ENCODE data around the gene HFM1.

DNA sequence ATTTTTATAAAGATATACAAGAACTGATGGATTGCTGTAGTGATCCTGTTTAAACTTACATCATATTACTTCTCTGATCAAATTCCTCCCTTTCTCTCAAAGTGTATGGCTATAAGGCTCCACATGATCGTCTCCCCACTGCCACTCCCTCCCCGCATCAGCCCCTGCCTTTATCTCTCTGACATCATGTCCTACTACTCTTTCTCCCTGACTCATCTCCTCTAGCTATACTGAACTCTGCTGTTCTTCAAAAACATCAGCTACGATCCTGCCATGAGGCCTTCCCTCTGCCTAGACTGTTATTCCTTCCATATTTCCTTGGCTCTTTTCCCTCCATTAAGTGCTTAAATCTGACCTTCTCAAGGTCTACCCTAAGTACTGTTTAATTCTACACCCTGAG is 22.8 kb downstream of the HFM1 start:
- TF ChIP-seq, protein P1, sequence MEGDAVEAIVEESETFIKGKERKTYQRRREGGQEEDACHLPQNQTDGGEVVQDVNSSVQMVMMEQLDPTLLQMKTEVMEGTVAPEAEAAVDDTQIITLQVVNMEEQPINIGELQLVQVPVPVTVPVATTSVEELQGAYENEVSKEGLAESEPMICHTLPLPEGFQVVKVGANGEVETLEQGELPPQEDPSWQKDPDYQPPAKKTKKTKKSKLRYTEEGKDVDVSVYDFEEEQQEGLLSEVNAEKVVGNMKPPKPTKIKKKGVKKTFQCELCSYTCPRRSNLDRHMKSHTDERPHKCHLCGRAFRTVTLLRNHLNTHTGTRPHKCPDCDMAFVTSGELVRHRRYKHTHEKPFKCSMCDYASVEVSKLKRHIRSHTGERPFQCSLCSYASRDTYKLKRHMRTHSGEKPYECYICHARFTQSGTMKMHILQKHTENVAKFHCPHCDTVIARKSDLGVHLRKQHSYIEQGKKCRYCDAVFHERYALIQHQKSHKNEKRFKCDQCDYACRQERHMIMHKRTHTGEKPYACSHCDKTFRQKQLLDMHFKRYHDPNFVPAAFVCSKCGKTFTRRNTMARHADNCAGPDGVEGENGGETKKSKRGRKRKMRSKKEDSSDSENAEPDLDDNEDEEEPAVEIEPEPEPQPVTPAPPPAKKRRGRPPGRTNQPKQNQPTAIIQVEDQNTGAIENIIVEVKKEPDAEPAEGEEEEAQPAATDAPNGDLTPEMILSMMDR (IDR thresholded peaks at IDR 0.05), result no peak
- no peak for TF ChIP-seq POLR2A (IDR thresholded peaks at IDR 0.05)
